Erythroblast (primary cell): Measurements from ENCODE around the gene CTXND1.

Experiments
- GATA1 ChIP-seq: IDR thresholded peaks from 2 replicates; pipeline ENCODE4 v1.6.1; 2011; ENCODE audit warnings: low read depth, mild to moderate bottlenecking, control low read depth, low read length, moderate library complexity
- POLR2A ChIP-seq: IDR thresholded peaks from 2 replicates; pipeline ENCODE4 v1.6.1; 2011; ENCODE audit warnings: mild to moderate bottlenecking, low read length

- TF ChIP-seq POLR2A (no peak), GATA1 (no peak)
These were observed 14.1 kb upstream of the CTXND1 start for GRCh38 chr15:80266113-80266512.
